ENCODE data around the gene ZNF827.

DNA sequence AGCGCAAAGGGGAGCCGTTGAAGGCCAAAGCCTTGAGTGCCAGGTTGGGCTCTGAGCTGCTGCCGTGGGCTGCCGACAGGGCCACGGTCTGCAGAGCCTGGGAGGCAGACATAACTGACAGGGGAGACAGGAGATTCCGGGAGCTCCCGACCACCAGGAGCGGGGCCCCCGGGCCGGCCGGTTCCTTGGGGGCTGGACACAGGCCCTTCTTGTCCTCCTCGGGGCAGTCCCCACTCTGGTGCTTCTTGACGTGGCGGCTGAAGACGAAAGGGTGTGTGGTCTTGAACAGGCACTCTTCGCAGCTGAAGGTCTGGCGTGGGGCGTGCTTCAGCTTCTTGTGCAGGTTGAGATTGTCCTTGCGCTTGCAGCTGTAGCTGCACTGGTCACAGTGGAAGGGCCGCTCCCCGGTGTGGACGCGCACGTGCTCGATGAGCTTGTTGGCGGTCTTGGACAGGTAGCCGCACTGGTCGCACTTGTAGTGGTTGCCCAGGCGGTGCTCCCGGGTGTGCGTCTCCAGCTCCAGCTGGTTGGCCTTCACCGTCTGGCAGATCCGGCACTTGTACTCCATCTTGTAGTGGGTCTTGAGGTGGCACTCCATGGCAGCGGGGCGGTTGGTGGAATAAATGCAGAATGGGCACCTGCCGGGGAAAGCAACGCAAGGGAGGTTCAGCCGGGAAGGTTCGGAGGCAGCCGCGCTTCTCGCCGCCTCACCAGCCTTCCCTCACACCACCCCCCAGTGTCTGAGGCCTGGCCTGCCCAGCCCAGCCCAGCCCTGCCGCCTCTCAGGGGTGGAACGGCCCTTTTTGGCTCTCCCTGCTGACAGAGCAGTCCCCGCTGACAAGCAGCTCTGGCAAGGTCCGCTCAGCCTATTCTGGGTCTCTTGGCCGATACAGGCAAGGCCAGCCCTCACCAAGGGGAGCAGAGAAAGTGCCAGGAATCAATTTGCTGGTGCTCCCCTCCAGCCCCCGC is 177.4 kb downstream of the ZNF827 start:
- no peak for TF ChIP-seq CTCF (IDR thresholded peaks at IDR 0.05; ENCODE audit: poor library complexity)
- no peak for TF ChIP-seq EZH2phosphoT487 (IDR thresholded peaks at IDR 0.05; ENCODE audit: low read depth, severe bottlenecking, unreplicated experiment)
- no peak for TF ChIP-seq EZH2 (IDR thresholded peaks at IDR 0.05; ENCODE audit: borderline replicate concordance)
